ENCODE measurements around the gene WWOX.

Gene WWOX

DNA sequence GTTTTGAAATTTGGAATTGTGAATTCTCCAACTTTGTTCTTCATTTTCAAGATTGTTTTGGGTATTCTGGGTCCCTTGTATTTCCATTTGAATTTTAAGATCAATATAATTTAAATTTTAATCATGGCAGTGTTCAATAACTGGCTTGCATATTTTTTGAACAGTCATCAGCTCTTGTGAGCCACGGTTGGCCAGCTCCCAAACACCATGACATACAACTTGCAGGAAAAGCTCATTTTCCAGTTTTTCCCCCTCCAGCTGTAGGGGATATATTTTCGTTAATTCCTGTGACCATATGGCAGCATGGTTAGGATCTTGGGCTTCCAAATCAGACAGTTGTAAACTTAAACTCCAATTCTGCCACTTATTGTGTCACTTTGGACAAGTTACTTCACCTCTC is 690.1 kb downstream of the WWOX start:
- no peak for DNase-seq

GRCh38 chr16:78791011-78791410 is 691.6 kb downstream of the WWOX start:
- no peak for DNase-seq

DNA sequence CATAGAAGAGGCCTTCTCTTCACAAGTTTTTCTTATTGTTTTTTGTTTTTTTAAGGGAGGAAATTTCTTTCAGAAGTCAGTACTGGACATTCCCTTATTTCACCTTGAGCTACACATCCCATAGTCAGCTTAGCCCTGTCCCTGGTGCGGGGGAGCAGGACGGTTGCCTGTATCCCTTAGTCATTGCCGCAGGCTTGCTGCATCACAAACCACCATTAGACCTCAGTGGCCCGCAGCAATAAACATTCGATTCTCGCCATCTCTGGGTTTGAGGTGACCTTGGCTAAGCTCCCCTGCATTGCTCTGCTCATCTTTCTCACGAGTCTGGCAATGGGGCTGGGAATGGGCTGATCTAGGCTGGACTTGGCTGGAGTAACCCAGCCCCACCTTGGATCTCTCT is 692.5 kb downstream of the WWOX start:
- no peak for DNase-seq

DNA sequence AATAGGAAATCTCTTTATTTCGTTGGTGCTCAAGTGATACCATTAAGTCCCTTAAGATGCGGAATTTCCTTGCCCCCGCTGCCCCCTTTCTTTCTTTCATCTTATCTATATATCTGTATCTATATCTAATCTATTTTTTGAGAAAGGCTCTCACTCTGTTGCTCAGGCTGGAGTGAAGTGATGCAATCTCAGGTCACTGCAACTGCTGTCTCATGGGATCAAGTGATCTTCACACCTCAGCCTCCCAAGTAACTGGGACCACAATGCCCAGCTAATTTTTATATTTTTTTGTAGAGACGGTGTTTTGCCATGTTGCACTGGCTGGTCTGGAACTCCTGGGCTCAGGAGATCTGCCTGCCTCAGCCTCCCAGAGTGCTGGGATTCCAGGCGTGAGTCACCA is 693.5 kb downstream of the WWOX start:
- no peak for DNase-seq

DNA sequence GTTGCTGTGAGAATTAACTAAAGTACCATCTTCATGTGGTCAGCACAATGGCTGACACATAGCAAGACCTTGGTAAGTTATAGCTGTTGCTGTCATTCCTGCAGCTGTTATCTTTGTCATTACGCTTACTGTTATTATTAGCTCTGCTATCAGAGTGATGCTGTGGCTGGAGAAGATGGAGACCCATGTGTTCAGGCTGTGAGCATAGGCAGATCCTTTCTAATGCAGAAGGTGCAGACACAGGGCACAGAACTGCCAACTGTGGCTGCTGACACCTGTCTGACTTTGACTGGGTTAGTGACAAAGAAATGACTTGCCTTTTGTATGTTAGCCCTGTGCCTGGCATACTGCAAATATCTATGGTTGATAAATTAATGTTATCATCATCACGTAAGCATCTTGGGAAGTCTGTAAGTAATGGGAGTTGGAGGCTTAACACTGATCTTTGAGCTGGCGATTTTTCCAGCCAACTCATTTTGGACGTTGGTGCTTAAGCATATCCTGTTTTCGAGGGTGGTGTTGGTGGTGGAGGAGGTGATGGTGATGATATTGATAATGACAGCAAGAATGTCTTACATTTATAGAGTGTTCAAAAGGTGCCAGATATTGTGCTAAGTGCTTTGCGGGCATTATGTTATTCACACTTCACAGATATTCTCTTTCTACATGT is 695.3 kb downstream of the WWOX start:
- DNase-seq = no peak

DNA sequence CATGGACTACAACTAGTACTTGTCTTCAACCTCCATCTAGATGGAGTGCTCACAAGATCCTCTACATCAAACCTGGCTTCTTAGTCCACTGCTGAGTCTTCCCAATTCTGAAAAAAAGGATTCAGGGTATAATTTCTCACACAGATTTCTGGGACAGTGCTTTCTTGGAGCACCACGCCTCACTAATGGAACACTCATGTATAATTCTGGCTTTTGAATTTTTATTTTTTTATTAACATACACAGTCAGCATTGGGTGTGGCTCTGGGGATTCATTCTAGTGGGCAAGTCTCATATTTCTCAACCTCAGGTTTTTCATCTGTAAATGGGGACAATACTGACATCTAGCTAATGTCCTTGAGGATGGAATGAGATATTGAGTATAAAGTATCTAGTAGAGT is 696.0 kb downstream of the WWOX start:
- no peak for DNase-seq

DNA sequence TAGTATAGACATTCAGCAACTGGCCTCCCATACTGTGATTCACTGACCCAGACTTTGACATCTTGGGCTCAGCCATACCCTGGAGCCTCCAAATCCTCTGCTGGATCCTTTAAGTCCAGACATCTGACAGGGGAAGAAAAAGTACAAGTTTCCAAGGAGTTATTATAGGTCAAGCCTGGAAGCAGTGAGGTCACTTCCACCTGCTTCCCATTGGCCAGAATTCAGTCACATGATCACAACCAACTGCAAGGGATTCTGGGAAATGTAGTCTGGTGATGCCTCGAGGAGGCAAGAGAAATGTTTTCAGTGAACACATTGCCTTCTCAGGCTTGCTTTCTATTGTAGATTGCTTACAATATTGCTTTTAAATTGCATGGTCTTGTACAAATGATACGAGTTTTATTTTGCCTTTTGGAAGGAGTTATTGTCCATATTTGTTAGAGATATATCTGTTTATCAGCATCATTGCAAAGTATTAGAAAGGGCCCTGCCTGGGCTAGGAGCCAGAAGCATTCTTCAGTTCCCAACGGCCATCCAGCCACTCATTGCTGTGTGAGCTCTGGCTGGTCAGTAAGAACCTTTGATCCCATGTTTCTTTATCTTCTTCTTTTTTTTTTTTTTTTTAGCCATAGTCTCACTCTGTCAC is 696.9 kb downstream of the WWOX start:
- DNase-seq = peak; percentile 1

DNA sequence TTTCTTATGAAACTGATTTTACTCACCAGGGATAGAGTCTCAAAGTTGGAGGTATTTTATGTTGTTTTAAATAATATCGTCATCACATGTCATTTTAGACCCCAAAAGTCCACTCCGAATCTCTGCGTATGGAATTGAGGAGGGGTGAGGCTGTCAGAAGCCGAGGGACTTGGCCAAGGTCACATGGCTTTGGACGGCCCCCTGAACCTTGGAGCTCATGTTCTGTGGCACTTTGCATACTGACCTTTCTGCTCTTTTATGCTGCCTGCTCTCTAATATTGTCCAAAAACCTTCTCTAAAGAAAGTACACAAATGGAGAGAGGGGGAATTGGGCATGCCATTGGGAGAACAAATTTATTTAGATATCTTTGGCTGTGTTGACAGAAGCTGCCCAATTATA is 700.0 kb downstream of the WWOX start:
- DNase-seq = no peak

GRCh38 chr16:78800523-78800922 is 701.1 kb downstream of the WWOX start:
- DNase-seq = no peak

DNA sequence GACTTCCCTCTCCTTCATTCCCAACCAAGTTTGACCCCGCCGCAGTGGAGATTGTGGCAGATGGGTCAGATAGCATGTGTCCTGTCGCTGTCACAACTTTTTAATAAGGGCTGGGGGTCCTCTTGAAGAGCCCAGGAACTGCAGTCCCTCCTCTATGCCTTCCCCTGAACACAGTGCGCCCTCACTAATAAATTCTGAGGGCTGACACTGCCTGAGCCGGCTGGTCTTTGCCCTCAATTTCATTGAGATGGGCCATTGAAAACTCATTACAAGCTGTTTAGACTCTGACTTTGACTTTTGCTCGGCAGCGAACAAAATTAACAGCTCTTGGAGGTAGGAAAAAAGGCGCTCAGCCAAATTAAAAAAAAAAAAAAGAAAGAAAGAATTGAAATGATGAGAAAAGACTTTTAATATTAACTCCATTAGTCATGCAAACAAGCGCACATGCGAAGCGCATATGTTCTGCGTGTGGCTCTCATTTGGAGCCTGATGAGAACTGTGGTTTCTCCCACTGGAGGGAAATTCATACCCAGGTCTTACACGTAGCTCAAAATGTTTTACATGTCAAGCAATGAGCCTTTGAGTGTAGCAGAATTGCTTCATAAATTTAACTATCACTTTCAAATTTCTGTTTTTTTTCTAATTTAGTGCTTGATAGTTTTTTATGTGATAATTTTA is 704.7 kb downstream of the WWOX start:
- DNase-seq = no peak

DNA sequence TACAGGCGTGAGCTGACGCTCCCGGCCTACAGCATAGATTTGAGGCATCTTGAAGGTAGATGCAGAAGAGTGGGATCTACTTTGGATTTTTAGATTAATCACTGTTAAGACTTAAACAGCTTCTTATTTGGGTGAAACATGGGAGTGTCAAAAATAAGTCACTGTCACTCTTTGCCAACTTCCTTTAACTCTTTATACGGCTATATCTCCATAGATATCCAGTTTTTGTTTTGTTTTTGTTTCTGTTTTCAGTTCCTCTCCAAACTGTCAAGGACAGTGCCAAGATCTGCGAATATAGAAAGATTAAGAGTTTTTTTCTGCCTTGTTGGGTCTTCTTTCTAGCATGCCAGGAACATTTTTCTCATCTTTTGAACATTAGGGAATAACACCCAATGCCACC is 706.1 kb downstream of the WWOX start:
- no peak for DNase-seq

GRCh38 chr16:78811247-78811646 is 711.8 kb downstream of the WWOX start:
- no peak for DNase-seq

DNA sequence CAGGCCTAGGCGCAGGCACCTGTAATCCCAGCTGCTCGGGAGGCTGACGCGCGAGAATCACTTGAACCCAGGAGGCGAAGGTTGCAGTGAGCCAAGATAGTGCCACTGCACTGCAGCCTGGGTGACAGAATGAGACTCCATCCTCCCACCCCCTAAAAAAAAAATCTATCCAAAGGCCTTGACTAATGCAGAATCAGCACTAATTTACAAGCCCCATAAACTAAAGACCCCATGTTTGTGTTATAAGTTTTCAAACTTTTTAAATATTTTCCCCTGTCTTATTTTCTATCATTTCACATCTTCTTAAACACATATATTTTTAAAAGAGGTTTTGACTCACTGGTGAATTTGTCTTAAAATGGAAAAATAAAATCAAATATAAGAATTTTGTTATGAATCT is 713.1 kb downstream of the WWOX start:
- DNase-seq = no peak

- no peak for DNase-seq
Observed at GRCh38 chr16:78813661-78814311, 714.3 kb downstream of the WWOX start.

GRCh38 chr16:78815713-78816112 is 716.3 kb downstream of the WWOX start:
- no peak for DNase-seq

GRCh38 chr16:78816499-78817195 is 717.2 kb downstream of the WWOX start:
- DNase-seq = no peak

DNA sequence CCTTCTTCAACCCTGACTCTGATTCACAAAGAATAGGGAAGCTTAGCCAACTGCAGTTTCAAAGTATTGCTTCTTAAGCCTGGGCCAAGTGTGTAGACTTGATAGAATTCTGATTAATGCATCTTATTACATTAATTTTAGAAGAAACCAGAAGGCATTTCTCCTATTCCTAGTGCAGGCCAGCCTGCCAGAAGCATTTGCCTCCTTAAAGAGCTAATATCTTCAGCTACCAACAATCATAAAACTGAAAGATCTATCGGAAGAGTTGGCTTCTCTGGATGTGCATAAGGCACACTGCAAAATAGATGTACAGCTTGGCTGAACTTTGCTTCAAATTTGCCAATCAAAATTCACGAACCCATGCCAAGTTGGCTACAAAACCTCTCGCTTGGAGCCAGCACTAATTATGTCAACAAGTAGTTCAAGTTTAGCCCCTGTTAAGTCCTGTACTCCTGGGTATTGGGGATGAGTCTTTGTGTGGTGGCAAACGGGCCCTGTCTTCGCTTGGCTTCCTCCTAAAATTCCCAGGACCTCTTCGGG is 717.8 kb downstream of the WWOX start:
- DNase-seq = no peak

GRCh38 chr16:78821335-78821734 is 721.9 kb downstream of the WWOX start:
- no peak for DNase-seq

- DNase-seq = no peak
Observed at GRCh38 chr16:78822509-78822908, 723.1 kb downstream of the WWOX start.

- DNase-seq = no peak
Observed at GRCh38 chr16:78823027-78823426, 723.6 kb downstream of the WWOX start.

DNA sequence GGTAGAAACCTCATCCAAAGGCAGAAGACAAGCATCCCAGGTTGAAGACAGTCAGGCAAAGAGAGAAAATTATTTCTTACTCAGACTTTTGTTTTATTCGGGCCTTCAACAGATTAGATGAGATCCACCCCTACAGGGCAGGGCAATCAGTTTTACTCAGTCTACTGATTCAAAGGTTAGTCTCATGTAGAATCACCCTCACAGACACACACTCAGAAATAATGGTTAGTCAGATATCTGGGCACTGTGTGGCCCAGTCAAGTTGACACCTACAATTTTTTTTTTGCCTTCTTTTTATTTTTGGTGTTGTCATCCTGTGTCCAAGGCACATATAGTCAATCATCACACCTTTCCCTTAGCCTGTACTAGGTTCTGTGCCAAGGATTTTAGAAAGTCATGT is 729.8 kb downstream of the WWOX start:
- no peak for DNase-seq

DNA sequence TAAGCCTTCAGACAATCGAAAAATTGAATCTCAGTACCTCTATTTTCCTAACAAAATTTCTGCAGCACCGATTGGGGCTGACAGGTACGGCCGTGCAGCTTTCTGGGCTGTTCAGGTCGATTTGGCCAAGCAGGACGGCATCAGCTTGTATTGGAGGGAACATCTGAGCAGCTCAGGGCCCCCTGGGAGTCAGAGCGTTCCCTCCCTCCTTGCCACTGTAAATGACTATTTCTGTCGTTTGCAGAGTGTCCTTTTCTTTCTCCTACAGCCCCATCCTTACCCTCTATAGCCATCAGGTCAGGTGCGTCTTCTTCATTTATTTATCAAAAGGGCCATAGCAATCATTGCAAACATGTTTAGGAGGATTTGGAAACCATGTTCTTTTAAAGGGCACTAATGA is 731.1 kb downstream of the WWOX start:
- no peak for DNase-seq

GRCh38 chr16:78832100-78832499 is 732.6 kb downstream of the WWOX start:
- DNase-seq = no peak

Measured in NCI-H526 treated with DMSO at 0.1 percent for 48 hours (cell line).